A673 (cell line): ENCODE measurements around the gene CRPPA. TPM values are rescaled to one million over a fixed set of nuclear protein-coding genes. Genes with fewer than 3 reads are reported as not detected.
A peak's percentile ranks its signal among the peaks of the same experiment; 100 is the strongest.

Experiments used
- BruUV-seq: library from RNA; stranded (reverse); fragments of 400-500 nt; replicated peaks from 2 replicates; lab custom pipeline; 2021; lab: Mats Ljungman, UMichigan
- CTCF ChIA-PET: fragments of 300-600 bp; sonication (Branson Sonifier 250); formaldehyde crosslinking; loops from one replicate; lab custom pipeline; 2022; ENCODE audit warnings: antibody characterized with exemption; lab: Charles Lee
- POLR2A ChIA-PET: fragments of 300-600 bp; sonication (Branson Sonifier 250); formaldehyde crosslinking; loops from one replicate; lab custom pipeline; 2022; ENCODE audit warnings: antibody characterized with exemption; ENCODE audit not compliant: low non-redundant PET; lab: Charles Lee
- DNase-seq: peaks from one replicate; pipeline ENCODE4 v3.0.0-alpha.2; 2015; ENCODE audit warnings: low spot score
- H3K27ac ChIP-seq: fragments of 200-600 bp; sonication (generic); 2 replicates; pipeline ENCODE4 v1.5.1; 2016; ENCODE audit warnings: mixed run types, low read depth, mild to moderate bottlenecking, mixed read lengths, antibody characterized with exemption, low read length; ENCODE audit not compliant: poor library complexity, severe bottlenecking
- H3K27me3 ChIP-seq: fragments of 200-600 bp; sonication (generic); replicated peaks from 2 replicates; pipeline ENCODE4 v1.6.1; 2017; ENCODE audit warnings: mixed run types, low read depth, mild to moderate bottlenecking, mixed read lengths, antibody characterized with exemption, low read length; ENCODE audit not compliant: insufficient read depth, poor library complexity
- H3K36me3 ChIP-seq: fragments of 200-600 bp; sonication (generic); 2 replicates; pipeline ENCODE4 v1.6.1; 2016; ENCODE audit warnings: mixed run types, mild to moderate bottlenecking, mixed read lengths, antibody characterized with exemption, low read length; ENCODE audit not compliant: insufficient read depth, poor library complexity, severe bottlenecking
- H3K4me1 ChIP-seq: fragments of 200-600 bp; sonication (generic); 2 replicates; pipeline ENCODE4 v1.6.1; 2017; ENCODE audit warnings: mixed run types, mild to moderate bottlenecking, mixed read lengths, antibody characterized with exemption, low read length; ENCODE audit not compliant: insufficient read depth, poor library complexity, severe bottlenecking
- H3K4me3 ChIP-seq: fragments of 200-600 bp; sonication (generic); 2 replicates; pipeline ENCODE4 v1.5.1; 2016; ENCODE audit warnings: low read depth, mixed run types, mild to moderate bottlenecking, mixed read lengths, low read length; ENCODE audit not compliant: poor library complexity, severe bottlenecking
- H3K9me3 ChIP-seq: fragments of 200-600 bp; sonication (generic); 2 replicates; pipeline ENCODE4 v1.6.1; 2016; ENCODE audit warnings: mixed run types, low read depth, mild to moderate bottlenecking, mixed read lengths, antibody characterized with exemption, low read length; ENCODE audit not compliant: poor library complexity, severe bottlenecking
- CTCF ChIP-seq: fragments of 300-800, 200-600 bp; sonication (generic); conservative IDR thresholded peaks from 2 replicates; pipeline ENCODE4 v1.5.1; 2017; ENCODE audit warnings: low read depth, mild to moderate bottlenecking, antibody characterized with exemption, low read length, moderate library complexity, mixed read lengths
- EZH2 ChIP-seq: fragments of 200-600 bp; sonication (generic); IDR thresholded peaks from 2 replicates; pipeline ENCODE4 v1.6.1; 2017; ENCODE audit warnings: borderline replicate concordance, low read depth, mild to moderate bottlenecking, mixed read lengths, antibody characterized with exemption, low read length; ENCODE audit not compliant: poor library complexity, severe bottlenecking
- intact Hi-C: fragments of 100-400 bp; cut with micrococcal nuclease; formaldehyde crosslinking; loops from one replicate; pipeline ENCODE4 v1.10.0; 2022; ENCODE audit not compliant: unreplicated experiment
- total RNA-seq: library from RNA; stranded (reverse); gene quantifications from 2 replicates; pipeline ENCODE4 v1.2.3, GENCODE V29; 2021

The CRPPA gene
- total RNA-seq, 1 experiment from 2014 or later = 0.21 TPM

DNA sequence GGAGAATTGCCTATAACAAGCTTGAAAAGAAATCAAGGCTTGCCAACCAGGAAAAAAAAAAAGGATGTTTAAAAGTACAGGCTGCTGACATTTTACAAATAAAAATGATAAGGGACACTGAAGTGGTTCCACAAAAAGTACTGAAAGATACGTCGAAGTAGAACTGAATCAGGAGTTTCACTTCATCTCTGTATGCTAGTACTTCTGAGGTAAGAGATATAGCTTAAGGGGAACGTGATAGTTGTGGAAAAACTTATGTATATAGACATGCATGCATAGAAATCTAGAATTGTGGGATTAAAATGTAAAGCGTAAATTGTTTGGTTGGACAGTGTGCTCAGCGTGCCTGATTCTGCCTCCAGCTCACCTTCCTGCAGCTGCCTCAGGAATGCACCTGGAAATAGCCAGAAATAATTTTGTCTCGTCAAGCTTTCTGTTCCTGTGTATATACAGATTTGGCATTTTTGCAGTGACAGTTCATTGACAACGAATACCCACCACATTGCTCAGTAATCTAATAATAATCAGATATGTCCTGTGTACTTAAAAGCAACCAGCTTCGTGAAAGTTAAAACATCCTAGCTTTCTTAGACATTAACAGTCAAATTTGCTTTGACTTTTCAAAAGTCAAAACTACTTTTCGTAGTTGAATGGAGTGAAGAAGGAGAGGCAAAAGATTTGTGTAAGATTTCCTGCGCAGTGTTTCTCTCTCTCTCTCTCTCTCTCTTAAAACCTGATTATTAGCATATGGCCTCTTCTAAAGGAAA lies 42.8 kb upstream of the CRPPA start:
- no peaks in the 10 kb centered on the region for H3K36me3 ChIP-seq
- TF ChIP-seq EZH2 (no peak), CTCF (no peak)
- H3K27ac ChIP-seq = no peak overlapping the region
- peaks cover 43% of the 10 kb centered on the region for H3K4me1 ChIP-seq
- intact Hi-C loops = no loop called here
- no peak for DNase-seq
- H3K9me3 ChIP-seq = no peaks in the 10 kb centered on the region
- no TSS peak for BruUV-seq
- POLR2A ChIA-PET = no interaction called here
- H3K27me3 ChIP-seq = no peaks in the 10 kb centered on the region
- CTCF ChIA-PET = no interaction called here
- H3K4me3 ChIP-seq = peak overlapping the region; percentile 2

DNA sequence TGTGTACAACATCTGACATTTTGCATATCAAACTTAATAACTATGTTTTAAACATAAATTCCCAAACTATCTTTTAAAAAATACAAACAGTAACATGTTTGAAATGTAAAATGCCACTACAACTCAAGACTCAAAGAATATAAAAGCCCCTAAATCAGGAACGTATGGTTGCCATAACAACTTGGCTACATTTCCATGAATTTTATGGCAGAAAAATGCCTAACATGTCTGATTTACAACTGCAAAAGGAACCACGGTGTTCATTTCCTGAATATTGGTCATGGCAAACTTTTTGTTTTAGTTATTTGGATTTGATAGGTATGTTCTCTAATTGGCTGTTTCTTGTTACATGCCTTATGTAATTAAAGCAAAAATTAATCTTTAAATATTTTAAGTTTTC lies 42.2 kb upstream of the CRPPA start:
- no peaks in the 10 kb centered on the region for H3K36me3 ChIP-seq
- peak; percentile 39 for DNase-seq
- no peaks in the 10 kb centered on the region for H3K27me3 ChIP-seq
- H3K4me1 ChIP-seq = peaks cover 43% of the 10 kb centered on the region
- BruUV-seq = no TSS peak
- POLR2A ChIA-PET = no interaction called here
- peak overlapping the region; percentile 2 for H3K4me3 ChIP-seq
- CTCF ChIA-PET = no interaction called here
- no peak overlapping the region for H3K27ac ChIP-seq
- no peak for TF ChIP-seq EZH2
- no peak for TF ChIP-seq CTCF
- intact Hi-C loops = no loop called here
- H3K9me3 ChIP-seq = no peaks in the 10 kb centered on the region

- no peak for TF ChIP-seq EZH2
- TF ChIP-seq CTCF = no peak
- Histone ChIP-seq H3K36me3 (no peaks in the 10 kb centered on the region), H3K27ac (no peak overlapping the region), H3K4me1 (peaks cover 43% of the 10 kb centered on the region), H3K4me3 (no peak overlapping the region), H3K9me3 (no peaks in the 10 kb centered on the region), H3K27me3 (no peaks in the 10 kb centered on the region)
- BruUV-seq = no TSS peak
- ChIA-PET POLR2A (no interaction called here), CTCF (no interaction called here)
- no peak for DNase-seq
- intact Hi-C loops = no loop called here
These were observed 41.1 kb upstream of the CRPPA start for GRCh38 chr7:16462431-16462889.
